Subcutaneous abdominal adipose tissue (tissue), 5 donors: Measurements from ENCODE around the gene CCL16.
"Not testable (repeated sequence)": the region's sequence is repeated elsewhere in the genome, so short reads cannot be mapped to it uniquely, and the experiment has no call there.

ENCODE experiments used
- H3K27ac ChIP-seq: one replicate; pipeline ENCODE4 v1.7.0; 2013; ENCODE audit warnings: low read depth, mild to moderate bottlenecking, inconsistent platforms, low read length, moderate library complexity
- H3K27me3 ChIP-seq, 5 donors: one replicate each; pipeline ENCODE4 v1.7.0; 2013; ENCODE audit warnings: low read length in 5 of 5, inconsistent platforms in 1 of 5; ENCODE audit not compliant: control insufficient read depth in 5 of 5, insufficient read depth in 4 of 5
- H3K36me3 ChIP-seq, 5 donors: one replicate each; pipeline ENCODE4 v1.7.0; 2013; ENCODE audit warnings: low read length in 5 of 5; ENCODE audit not compliant: control insufficient read depth in 5 of 5, insufficient read depth in 5 of 5
- H3K4me1 ChIP-seq, 5 donors: one replicate each; pipeline ENCODE4 v1.7.0; 2013; ENCODE audit warnings: low read length in 5 of 5, mild to moderate bottlenecking in 3 of 5, moderate library complexity in 1 of 5; ENCODE audit not compliant: control insufficient read depth in 5 of 5, insufficient read depth in 5 of 5
- H3K4me3 ChIP-seq, 5 donors: one replicate each; pipeline ENCODE4 v1.7.0; 2013; ENCODE audit warnings: low read length in 5 of 5, low read depth in 1 of 5
- H3K9ac ChIP-seq, 5 donors: one replicate each; pipeline ENCODE4 v1.7.0; 2013; ENCODE audit warnings: low read length in 5 of 5, mild to moderate bottlenecking in 4 of 5, moderate library complexity in 3 of 5
- H3K9me3 ChIP-seq, 5 donors: one replicate each; pipeline ENCODE4 v1.7.0; 2013; ENCODE audit warnings: low read length in 5 of 5; ENCODE audit not compliant: control insufficient read depth in 5 of 5
- donor health status: healthy.
- donor health status: healthy.
- donor health status: healthy.
- donor health status: healthy.
- donor health status: healthy.

CCL16 gene

GRCh38 chr17:35947156-35947585, 34.1 kb downstream of the CCL16 start:
- Histone ChIP-seq H3K9me3 (no peaks in the 10 kb centered on the region), H3K27ac (no peak overlapping the region), H3K9ac (no peak overlapping the region), H3K36me3 (no peaks in the 10 kb centered on the region), H3K4me3 (peak overlapping the region in 2 of 5 donors; percentile 24 to 50), H3K4me1 (peaks cover 0 to 3% (median 3%) of the 10 kb centered on the region in 5 donors), H3K27me3 (peaks cover 0 to 7% (median 4%) of the 10 kb centered on the region in 5 donors)

- Histone ChIP-seq H3K4me3 (no peak overlapping the region), H3K9ac (no peak overlapping the region), H3K36me3 (no peaks in the 10 kb centered on the region), H3K9me3 (no peaks in the 10 kb centered on the region), H3K27ac (no peak overlapping the region), H3K4me1 (peaks cover 0 to 3% (median 3%) of the 10 kb centered on the region in 5 donors), H3K27me3 (peaks cover 0 to 7% (median 4%) of the 10 kb centered on the region in 5 donors)
Measured at GRCh38 chr17:35944151-35944550, 37.1 kb downstream of the CCL16 start.

GRCh38 chr17:35943537-35943936, 37.8 kb downstream of the CCL16 start, which contains the start of gene LYZL6:
TSS of gene LYZL6 (minus strand) at chr17:35943713. CDS start at chr17:35939356, 4,357 bp downstream.
- Histone ChIP-seq H3K27me3 (peaks cover 0 to 7% (median 4%) of the 10 kb centered on the region in 5 donors), H3K9me3 (no peaks in the 10 kb centered on the region), H3K36me3 (no peaks in the 10 kb centered on the region), H3K4me3 (no peak within 1 kb of the TSS), H3K9ac (no peak within 1 kb of the TSS), H3K4me1 (peaks cover 0 to 3% (median 3%) of the 10 kb centered on the region in 5 donors), H3K27ac (no peak within 1 kb of the TSS)

- Histone ChIP-seq H3K9me3 (no peaks in the 10 kb centered on the region), H3K27ac (no peak overlapping the region), H3K4me1 (peaks cover 0 to 3% (median 3%) of the 10 kb centered on the region in 5 donors), H3K27me3 (peaks cover 0 to 7% (median 4%) of the 10 kb centered on the region in 5 donors), H3K9ac (no peak overlapping the region), H3K4me3 (no peak overlapping the region), H3K36me3 (no peaks in the 10 kb centered on the region)
Measured at GRCh38 chr17:35942588-35943186, 38.6 kb downstream of the CCL16 start.

GRCh38 chr17:35938492-35938891, 42.8 kb downstream of the CCL16 start:
- not testable (repeated sequence) for H3K9me3 ChIP-seq, H3K27ac ChIP-seq, H3K36me3 ChIP-seq, H3K27me3 ChIP-seq, H3K4me1 ChIP-seq, H3K9ac ChIP-seq, H3K4me3 ChIP-seq

- Histone ChIP-seq H3K4me3 (no peak overlapping the region), H3K27me3 (no peaks in the 10 kb centered on the region), H3K9me3 (no peaks in the 10 kb centered on the region), H3K9ac (no peak overlapping the region), H3K4me1 (peaks cover 0 to 11% (median 9%) of the 10 kb centered on the region in 5 donors), H3K36me3 (no peaks in the 10 kb centered on the region), H3K27ac (no peak overlapping the region)
Measured at GRCh38 chr17:35936063-35936462, 45.2 kb downstream of the CCL16 start.

- peaks cover 3 to 23% (median 20%) of the 10 kb centered on the region in 5 donors for H3K4me1 ChIP-seq
Measured at GRCh38 chr17:35934760-35935159, 46.5 kb downstream of the CCL16 start.

GRCh38 chr17:35932586-35932985, 48.7 kb downstream of the CCL16 start:
- H3K4me1 ChIP-seq = peaks cover 3 to 23% (median 20%) of the 10 kb centered on the region in 5 donors

More at GRCh38 chr17:35934760-35935159, 46.5 kb downstream of the CCL16 start:
- no peak overlapping the region for H3K9ac ChIP-seq
- peaks cover 0 to 8% (median 3%) of the 10 kb centered on the region in 5 donors for H3K27me3 ChIP-seq
- no peaks in the 10 kb centered on the region for H3K9me3 ChIP-seq
- H3K27ac ChIP-seq = no peak overlapping the region
- no peak overlapping the region for H3K4me3 ChIP-seq
- no peaks in the 10 kb centered on the region for H3K36me3 ChIP-seq

GRCh38 chr17:35931794-35932425, 49.4 kb downstream of the CCL16 start:
- Histone ChIP-seq H3K9me3 (no peaks in the 10 kb centered on the region), H3K9ac (no peak overlapping the region), H3K27me3 (peaks cover 0 to 8% (median 3%) of the 10 kb centered on the region in 5 donors), H3K27ac (no peak overlapping the region), H3K4me1 (peaks cover 3 to 23% (median 20%) of the 10 kb centered on the region in 5 donors), H3K36me3 (no peaks in the 10 kb centered on the region), H3K4me3 (no peak overlapping the region)

More at GRCh38 chr17:35932586-35932985, 48.7 kb downstream of the CCL16 start:
- Histone ChIP-seq H3K27ac (no peak overlapping the region), H3K4me3 (no peak overlapping the region), H3K27me3 (peaks cover 0 to 8% (median 3%) of the 10 kb centered on the region in 5 donors), H3K9ac (no peak overlapping the region), H3K9me3 (no peaks in the 10 kb centered on the region), H3K36me3 (no peaks in the 10 kb centered on the region)
